Duodenal mucosa (tissue), 2 donors: Measurements from ENCODE around the gene THADA.
A peak's percentile ranks its signal among the peaks of the same experiment; 100 is the strongest.

ENCODE experiments used
- H3K27ac ChIP-seq: one replicate; pipeline ENCODE4 v1.7.0; 2013; ENCODE audit warnings: low read depth, low read length
- H3K27me3 ChIP-seq, 2 donors: one replicate each; pipeline ENCODE4 v1.7.0; 2013; ENCODE audit warnings: low read length in 2 of 2, control low read depth in 1 of 2; ENCODE audit not compliant: insufficient read depth in 2 of 2, control insufficient read depth in 1 of 2
- H3K36me3 ChIP-seq, 2 donors: one replicate each; pipeline ENCODE4 v1.7.0; 2013; ENCODE audit warnings: low read length in 2 of 2, control low read depth in 1 of 2; ENCODE audit not compliant: insufficient read depth in 2 of 2, control insufficient read depth in 1 of 2
- H3K4me1 ChIP-seq, 2 donors: one replicate each; pipeline ENCODE4 v1.7.0; 2013; ENCODE audit warnings: low read length in 2 of 2, control low read depth in 1 of 2; ENCODE audit not compliant: insufficient read depth in 2 of 2, control insufficient read depth in 1 of 2
- H3K4me3 ChIP-seq, 2 donors: one replicate each; pipeline ENCODE4 v1.7.0; 2013; ENCODE audit warnings: low read length in 2 of 2, low read depth in 1 of 2
- H3K9ac ChIP-seq, 2 donors: one replicate each; pipeline ENCODE4 v1.7.0; 2013; ENCODE audit warnings: low read length in 2 of 2, low read depth in 1 of 2
- H3K9me3 ChIP-seq, 2 donors: one replicate each; pipeline ENCODE4 v1.7.0; 2013; ENCODE audit warnings: low read length in 2 of 2, control low read depth in 1 of 2; ENCODE audit not compliant: control insufficient read depth in 1 of 2

Gene THADA

DNA sequence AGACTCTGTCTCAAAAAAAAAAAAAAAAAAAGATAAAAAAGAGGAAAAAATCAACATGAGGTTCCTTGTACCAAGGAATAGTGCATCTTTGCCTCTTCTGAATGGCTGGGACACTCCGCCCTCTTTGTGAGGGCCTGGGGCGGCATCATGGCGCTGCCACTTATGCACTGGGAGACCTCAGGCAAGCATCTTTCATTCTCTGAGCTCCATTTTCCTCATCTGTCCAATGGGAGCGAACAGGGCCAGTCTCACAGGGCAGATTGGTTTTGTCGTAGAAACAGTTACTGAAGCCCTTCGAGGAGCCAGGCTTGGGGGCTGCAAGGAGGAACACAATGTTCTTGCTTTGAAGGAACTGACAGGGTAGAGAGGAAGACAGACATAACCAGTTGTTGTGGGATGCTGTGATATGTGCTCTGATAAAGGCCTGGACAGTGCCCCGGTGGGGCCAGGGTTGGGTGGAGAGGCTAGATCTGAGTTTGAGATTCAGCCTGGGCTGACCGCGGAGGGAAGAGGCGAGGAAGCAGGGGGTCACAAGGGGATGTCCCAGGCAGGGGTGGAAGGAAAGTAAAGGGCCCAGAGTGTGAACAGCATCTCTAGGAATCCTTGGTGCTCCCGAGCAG lies 383.5 kb downstream of the THADA start:
- H3K36me3 ChIP-seq: no peaks in the 10 kb centered on the region
- H3K4me3 ChIP-seq: no peak overlapping the region
- no peaks in the 10 kb centered on the region for H3K27me3 ChIP-seq
- H3K9me3 ChIP-seq: no peaks in the 10 kb centered on the region
- no peak overlapping the region for H3K27ac ChIP-seq
- H3K4me1 ChIP-seq: peaks cover 20 to 27% of the 10 kb centered on the region in 2 donors
- peak overlapping the region in 1 of 2 donors; percentile 4 for H3K9ac ChIP-seq

DNA sequence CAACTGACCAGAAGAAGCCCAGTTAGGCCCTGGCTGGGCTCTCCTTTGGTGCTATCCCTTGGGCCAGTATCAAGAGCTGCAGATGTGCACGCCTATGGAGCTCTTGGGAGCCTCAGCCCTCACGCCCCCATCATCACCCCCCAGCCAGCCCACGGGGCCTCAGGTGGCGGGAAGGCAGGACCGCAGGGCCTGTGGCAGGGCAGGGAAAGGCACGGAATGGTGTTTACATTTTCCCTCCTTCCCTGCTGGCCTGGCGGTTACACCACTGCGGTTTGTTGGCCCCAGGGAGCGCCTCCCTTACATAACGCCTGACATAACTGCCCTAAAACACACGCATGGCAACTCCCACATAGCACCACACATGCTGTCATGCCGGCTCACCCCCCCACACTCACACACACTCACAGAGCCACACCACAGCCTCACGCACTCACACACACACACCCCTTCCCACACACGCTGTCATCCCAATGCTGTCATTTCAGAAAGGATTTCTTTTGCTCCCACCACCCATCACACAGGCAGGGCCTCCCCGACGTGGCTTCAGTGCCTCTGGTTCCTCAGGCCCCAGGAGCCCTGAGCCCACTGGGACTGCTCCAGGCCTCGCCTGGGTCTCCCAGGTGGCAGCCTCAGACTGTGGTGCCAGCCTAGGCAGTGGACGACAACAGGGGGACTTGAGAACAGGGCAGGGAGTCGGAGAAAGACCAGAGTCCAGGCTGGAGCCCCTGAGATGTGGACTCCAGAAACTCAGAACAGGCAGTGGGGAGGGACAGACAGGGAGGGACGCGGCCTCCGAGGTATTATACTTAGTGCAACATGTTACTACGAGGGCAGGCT lies 385.2 kb downstream of the THADA start:
- H3K9ac ChIP-seq: no peak overlapping the region

GRCh38 chr2:43210125-43210466 lies 385.7 kb downstream of the THADA start:
- no peaks in the 10 kb centered on the region for H3K9me3 ChIP-seq
- no peaks in the 10 kb centered on the region for H3K27me3 ChIP-seq
- H3K27ac ChIP-seq: no peak overlapping the region
- no peaks in the 10 kb centered on the region for H3K36me3 ChIP-seq
- no peak overlapping the region for H3K4me3 ChIP-seq
- H3K9ac ChIP-seq: no peak overlapping the region
- H3K4me1 ChIP-seq: peaks cover 20 to 27% of the 10 kb centered on the region in 2 donors

More for the DNA sequence above, 385.2 kb downstream of the THADA start:
- no peaks in the 10 kb centered on the region for H3K9me3 ChIP-seq
- no peaks in the 10 kb centered on the region for H3K36me3 ChIP-seq
- H3K4me1 ChIP-seq: peaks cover 20 to 27% of the 10 kb centered on the region in 2 donors
- H3K4me3 ChIP-seq: no peak overlapping the region
- no peak overlapping the region for H3K27ac ChIP-seq
- H3K27me3 ChIP-seq: no peaks in the 10 kb centered on the region

DNA sequence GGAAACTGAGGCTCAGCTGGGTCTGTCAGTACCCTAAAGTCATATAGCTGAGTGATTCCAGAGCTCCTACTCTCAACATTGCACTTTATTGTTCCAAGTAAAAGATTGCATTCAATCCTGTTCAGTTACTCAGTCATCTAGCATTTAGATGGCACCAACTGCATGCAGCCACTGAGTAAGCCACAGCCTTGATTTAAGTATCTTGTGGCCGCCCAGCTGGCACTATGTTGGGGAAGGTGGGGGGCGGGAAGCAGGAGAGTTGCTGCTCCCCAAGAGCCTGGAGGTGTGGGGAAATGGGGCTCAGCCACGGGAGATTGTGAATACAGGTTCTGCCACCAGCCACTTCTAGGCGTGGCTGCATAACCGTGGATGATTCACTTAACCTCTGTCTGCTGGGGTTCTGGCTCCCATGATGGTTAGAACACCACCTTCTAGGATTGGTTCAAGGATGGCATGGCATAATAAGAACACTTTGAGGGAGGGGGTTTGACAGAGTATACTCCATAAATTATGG lies 386.6 kb downstream of the THADA start:
- Histone ChIP-seq H3K4me1 (peaks cover 20 to 27% of the 10 kb centered on the region in 2 donors), H3K27ac (no peak overlapping the region), H3K27me3 (no peaks in the 10 kb centered on the region)

DNA sequence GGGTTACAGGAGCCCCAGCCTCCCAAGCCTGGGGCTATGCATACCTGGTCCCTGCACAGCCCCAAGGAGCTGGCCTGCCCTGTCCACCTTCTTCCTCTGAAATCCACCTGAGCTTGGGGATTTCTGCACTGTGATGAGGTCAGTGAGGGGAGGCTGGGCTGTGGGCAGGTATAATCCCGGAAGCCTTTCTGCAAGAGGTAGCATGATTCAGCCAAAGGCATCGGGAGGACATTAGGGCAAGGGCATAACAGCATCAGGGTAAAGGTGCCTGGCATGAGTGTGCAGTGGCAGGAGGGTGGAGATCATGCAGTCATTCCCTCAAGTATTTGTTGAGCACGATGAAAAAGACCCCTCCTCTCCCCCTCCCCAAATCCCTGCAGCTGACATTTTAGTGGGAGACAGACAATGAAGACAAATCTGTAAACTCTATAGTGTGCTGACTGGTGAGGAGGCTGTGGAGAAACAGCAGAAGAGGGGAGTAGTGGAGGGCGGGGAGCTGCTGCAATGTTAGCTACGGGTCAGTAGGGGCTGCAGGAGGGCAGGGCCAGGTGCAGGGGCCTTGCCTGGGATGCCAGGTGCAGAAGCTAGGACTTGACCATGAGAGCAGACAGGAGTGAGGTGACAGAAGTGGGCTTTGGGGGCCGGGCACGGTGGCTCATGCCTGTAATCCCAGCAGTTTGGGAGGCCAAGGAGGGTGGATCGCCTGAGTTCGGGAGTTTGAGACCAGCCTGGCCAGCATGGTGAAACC lies 388.1 kb downstream of the THADA start:
- Histone ChIP-seq H3K9me3 (no peaks in the 10 kb centered on the region), H3K4me1 (peaks cover 14 to 22% of the 10 kb centered on the region in 2 donors), H3K27me3 (no peaks in the 10 kb centered on the region), H3K27ac (no peak overlapping the region), H3K36me3 (no peaks in the 10 kb centered on the region), H3K9ac (no peak overlapping the region), H3K4me3 (no peak overlapping the region)

More for the DNA sequence above, 386.6 kb downstream of the THADA start:
- Histone ChIP-seq H3K9ac (no peak overlapping the region), H3K4me3 (no peak overlapping the region), H3K36me3 (no peaks in the 10 kb centered on the region), H3K9me3 (no peaks in the 10 kb centered on the region)

GRCh38 chr2:43206602-43207001 lies 389.2 kb downstream of the THADA start:
- Histone ChIP-seq H3K4me3 (no peak overlapping the region), H3K27ac (no peak overlapping the region), H3K9ac (no peak overlapping the region), H3K27me3 (no peaks in the 10 kb centered on the region), H3K9me3 (no peaks in the 10 kb centered on the region), H3K4me1 (peaks cover 10 to 18% of the 10 kb centered on the region in 2 donors), H3K36me3 (no peaks in the 10 kb centered on the region)

- Histone ChIP-seq H3K27ac (no peak overlapping the region), H3K4me3 (no peak overlapping the region), H3K36me3 (no peaks in the 10 kb centered on the region), H3K9me3 (no peaks in the 10 kb centered on the region), H3K27me3 (no peaks in the 10 kb centered on the region), H3K4me1 (peaks cover 3 to 17% of the 10 kb centered on the region in 2 donors), H3K9ac (no peak overlapping the region)
These were observed 392.5 kb downstream of the THADA start for GRCh38 chr2:43203373-43203772.

GRCh38 chr2:43202289-43202688 lies 393.5 kb downstream of the THADA start:
- H3K9me3 ChIP-seq: no peaks in the 10 kb centered on the region

DNA sequence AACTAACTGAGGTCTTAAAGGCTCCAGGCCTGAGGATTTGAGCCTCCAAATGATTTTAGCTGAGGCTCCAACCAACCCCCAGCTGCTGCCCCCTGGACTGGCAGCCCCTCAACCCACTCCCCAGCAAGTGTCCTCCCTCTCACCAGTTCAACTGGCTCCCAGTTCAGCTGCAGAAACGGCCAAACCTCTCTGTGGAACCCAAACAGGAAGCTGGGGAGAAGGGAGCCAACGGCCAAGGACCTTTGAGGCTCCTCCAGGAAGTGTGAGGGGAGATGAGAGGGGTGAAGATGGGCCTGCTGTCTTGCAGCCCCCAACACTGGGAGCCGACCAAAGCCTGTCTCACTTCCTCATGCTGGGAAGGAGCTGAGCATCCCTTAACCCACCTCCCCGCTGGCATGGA lies 394.3 kb downstream of the THADA start:
- Histone ChIP-seq H3K9ac (no peak overlapping the region), H3K27ac (no peak overlapping the region), H3K4me3 (no peak overlapping the region)

More at GRCh38 chr2:43202289-43202688, 393.5 kb downstream of the THADA start:
- H3K4me1 ChIP-seq: peaks cover 0 to 13% of the 10 kb centered on the region in 2 donors
- no peak overlapping the region for H3K27ac ChIP-seq
- H3K4me3 ChIP-seq: no peak overlapping the region
- no peaks in the 10 kb centered on the region for H3K36me3 ChIP-seq
- no peaks in the 10 kb centered on the region for H3K27me3 ChIP-seq
- no peak overlapping the region for H3K9ac ChIP-seq

DNA sequence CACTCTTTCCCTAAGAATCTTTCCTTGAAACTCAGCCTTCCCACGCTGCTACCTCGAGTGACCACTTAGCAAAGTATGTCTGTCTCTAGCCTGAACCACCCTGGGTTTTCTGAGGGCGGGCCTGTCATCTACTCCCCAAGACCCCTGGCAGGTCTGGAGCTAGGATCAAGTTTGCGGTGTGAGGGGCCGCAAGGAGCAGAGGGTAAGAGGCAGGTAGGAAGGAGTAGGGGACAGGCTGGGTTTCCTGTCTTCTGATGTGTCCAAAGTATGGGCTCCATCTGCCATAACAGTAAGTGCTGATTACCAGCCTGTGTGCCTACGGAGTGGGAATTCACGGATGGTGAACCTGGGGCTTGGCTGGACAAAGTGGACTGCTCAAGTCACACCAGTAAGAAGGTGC lies 394.8 kb downstream of the THADA start:
- H3K27me3 ChIP-seq: no peaks in the 10 kb centered on the region
- H3K9me3 ChIP-seq: no peaks in the 10 kb centered on the region
- no peak overlapping the region for H3K27ac ChIP-seq
- no peaks in the 10 kb centered on the region for H3K36me3 ChIP-seq
- no peak overlapping the region for H3K9ac ChIP-seq
- H3K4me1 ChIP-seq: peaks cover 6 to 20% of the 10 kb centered on the region in 2 donors
- no peak overlapping the region for H3K4me3 ChIP-seq

More for the DNA sequence above, 394.3 kb downstream of the THADA start:
- Histone ChIP-seq H3K27me3 (no peaks in the 10 kb centered on the region), H3K4me1 (peaks cover 6 to 20% of the 10 kb centered on the region in 2 donors), H3K9me3 (no peaks in the 10 kb centered on the region), H3K36me3 (no peaks in the 10 kb centered on the region)
